T-helper 17 cell (primary cell): ENCODE data around the gene NSUN7. TPM values are rescaled to one million over a fixed set of nuclear protein-coding genes. Genes with fewer than 3 reads are reported as not detected.

Source experiments
- ATAC-seq: fragments of 150-1000 bp; cut with Tn5 transposase; 2 replicates; pipeline ENCODE4 v1.10.0; 2021; ENCODE audit warnings: mild to moderate bottlenecking, moderate library complexity
- DNase-seq, 3 donors: peaks; one replicate each; pipeline versions ENCODE4 v3.0.0 to v3.0.0-alpha.2; 2020 to 2021
- H3K9me3 ChIP-seq: one replicate; pipeline ENCODE4 v1.7.0; 2013; ENCODE audit warnings: low read length, mild to moderate bottlenecking; ENCODE audit not compliant: control insufficient read depth, poor library complexity, severe bottlenecking
- H3K27ac Mint-ChIP-seq: one replicate; pipeline ENCODE4 v1.8.0; 2022; ENCODE audit warnings: mild to moderate bottlenecking, moderate library complexity, mixed read lengths
- H3K27me3 Mint-ChIP-seq: one replicate; pipeline ENCODE4 v1.8.0; 2022; ENCODE audit warnings: mixed read lengths
- H3K36me3 Mint-ChIP-seq: one replicate; pipeline ENCODE4 v1.8.0; 2022; ENCODE audit warnings: low read depth, mixed read lengths
- H3K4me1 Mint-ChIP-seq: one replicate; pipeline ENCODE4 v1.8.0; 2022; ENCODE audit warnings: mild to moderate bottlenecking, mixed read lengths
- H3K4me3 Mint-ChIP-seq: one replicate; pipeline ENCODE4 v1.8.0; 2022; ENCODE audit warnings: mild to moderate bottlenecking, moderate library complexity, mixed read lengths
- total RNA-seq, 4 donors: library from RNA in 2 of 4; stranded (reverse) in 2 of 4; gene quantifications; one replicate each; pipeline ENCODE4 v1.2.3 and lab custom pipeline; 2022 to 2026

NSUN7 gene
- total RNA-seq, 2 donors from 2014 or later: 1.2 TPM; not detected in 1

DNA sequence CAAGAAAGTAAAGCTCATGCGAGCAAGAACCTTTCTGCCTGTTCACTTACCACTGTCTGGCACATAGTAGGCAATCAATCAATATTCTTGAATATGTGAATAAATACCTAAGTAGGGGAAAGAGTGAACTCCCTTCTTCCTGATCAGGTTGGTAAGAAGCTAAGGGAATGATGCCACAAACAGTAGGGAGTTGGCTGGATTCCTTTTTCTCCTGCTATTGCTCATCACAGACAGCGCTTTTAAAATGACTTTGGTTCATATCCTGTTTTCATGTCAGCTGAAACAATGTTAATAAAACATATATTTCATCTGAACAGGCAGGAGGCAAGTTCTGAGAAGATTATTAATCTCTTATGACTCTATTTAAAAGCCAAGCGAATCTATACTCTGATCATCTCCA is 99.2 kb downstream of the NSUN7 start:
- peaks cover 6% of the 10 kb centered on the region for H3K36me3 Mint-ChIP-seq
- no peak for DNase-seq
- no peak overlapping the region for H3K4me3 Mint-ChIP-seq
- peaks cover 40% of the 10 kb centered on the region for H3K27me3 Mint-ChIP-seq
- H3K27ac Mint-ChIP-seq: no peak overlapping the region
- ATAC-seq: no peak
- H3K4me1 Mint-ChIP-seq: no peaks in the 10 kb centered on the region
- no peaks in the 10 kb centered on the region for H3K9me3 ChIP-seq

DNA sequence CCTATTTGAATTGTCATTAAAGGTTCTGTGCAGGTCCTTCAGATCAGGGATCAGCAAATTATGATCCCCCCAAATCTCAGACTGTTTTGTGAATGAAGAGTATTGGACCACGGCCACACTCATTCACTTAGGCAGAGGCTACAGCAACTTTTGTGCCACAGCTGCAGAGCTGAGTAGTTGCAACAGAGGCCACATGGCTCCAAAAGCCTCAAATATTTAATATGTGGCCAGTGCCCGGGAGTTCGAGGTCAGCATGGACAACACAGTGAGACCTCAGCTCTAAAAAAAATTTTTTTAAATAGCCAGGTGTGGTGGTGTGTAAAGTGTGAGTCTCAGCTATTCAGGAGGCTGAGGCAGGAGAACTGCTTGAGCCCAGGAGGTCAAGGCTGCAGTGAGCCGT is 100.7 kb downstream of the NSUN7 start:
- Mint-ChIP-seq H3K36me3 (peaks cover 6% of the 10 kb centered on the region), H3K27me3 (peaks cover 56% of the 10 kb centered on the region), H3K4me1 (no peaks in the 10 kb centered on the region), H3K4me3 (no peak overlapping the region), H3K27ac (no peak overlapping the region)
- no peak for DNase-seq
- no peaks in the 10 kb centered on the region for H3K9me3 ChIP-seq
- no peak for ATAC-seq

DNA sequence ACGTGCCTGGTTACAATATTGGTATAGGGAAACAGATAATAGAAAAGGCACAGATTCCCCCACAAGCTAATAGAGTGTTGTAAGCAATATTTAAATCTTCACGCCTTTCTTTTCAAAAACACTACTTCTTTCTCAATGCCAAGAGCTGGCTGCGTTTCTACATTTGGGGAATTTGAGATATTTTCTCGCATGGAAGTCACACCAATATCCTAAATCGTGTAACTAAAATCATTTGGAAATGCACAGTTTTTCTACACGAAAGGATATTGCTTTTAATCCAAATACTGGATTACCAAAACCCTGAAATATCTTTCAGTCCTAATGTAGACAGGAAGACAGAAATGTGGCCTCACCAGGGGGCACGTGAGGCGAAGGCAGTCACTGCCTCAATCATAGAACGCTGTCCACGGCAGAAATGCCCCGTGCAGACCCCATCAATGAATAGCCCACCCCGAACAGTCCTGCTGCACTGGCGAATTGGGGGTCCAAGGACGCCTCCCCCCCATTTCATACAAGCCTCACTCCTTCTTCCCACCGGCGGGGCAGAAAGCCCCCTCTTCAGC is 106.6 kb downstream of the NSUN7 start:
- DNase-seq (no peak), ATAC-seq (no peak)
- peaks cover 22% of the 10 kb centered on the region for H3K4me1 Mint-ChIP-seq
- peaks cover 72% of the 10 kb centered on the region for H3K27me3 Mint-ChIP-seq
- peaks cover 9% of the 10 kb centered on the region for H3K36me3 Mint-ChIP-seq
- no peaks in the 10 kb centered on the region for H3K9me3 ChIP-seq
- no peak overlapping the region for H3K27ac Mint-ChIP-seq
- H3K4me3 Mint-ChIP-seq: peak overlapping the region; percentile 77

DNA sequence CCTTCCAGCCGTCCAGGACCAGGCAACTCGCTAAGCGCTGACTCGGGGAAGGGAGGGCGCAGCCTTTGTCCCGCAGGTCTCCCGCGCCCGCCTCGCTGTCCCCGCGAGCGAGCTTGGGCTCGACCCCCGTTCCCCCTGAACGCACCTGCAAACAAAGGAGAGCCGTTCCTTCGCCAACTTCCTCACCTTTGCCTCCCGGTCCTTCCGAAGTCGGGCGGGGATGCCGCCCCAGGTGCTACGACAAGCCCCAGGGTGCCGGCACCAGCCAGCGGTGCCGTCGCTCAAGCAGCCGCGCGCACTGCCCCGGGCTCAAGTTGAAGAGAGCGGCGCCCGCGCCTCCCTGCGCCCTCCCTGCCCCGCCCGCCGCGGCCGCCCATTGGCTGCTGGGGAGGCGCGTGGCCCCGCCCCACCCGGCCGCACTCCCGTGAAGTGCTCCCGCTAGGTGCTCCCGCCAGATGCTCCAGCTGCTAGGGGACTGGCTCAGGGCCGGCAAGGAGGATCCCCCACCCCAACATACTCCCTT is 107.1 kb downstream of the NSUN7 start:
- DNase-seq: peak in 1 of 3 donors; percentile 18
- Mint-ChIP-seq H3K27me3 (peaks cover 72% of the 10 kb centered on the region), H3K27ac (no peak overlapping the region), H3K36me3 (peaks cover 9% of the 10 kb centered on the region), H3K4me3 (peak overlapping the region; percentile 77), H3K4me1 (peaks cover 22% of the 10 kb centered on the region)
- H3K9me3 ChIP-seq: no peaks in the 10 kb centered on the region
- ATAC-seq: peak; percentile 88

DNA sequence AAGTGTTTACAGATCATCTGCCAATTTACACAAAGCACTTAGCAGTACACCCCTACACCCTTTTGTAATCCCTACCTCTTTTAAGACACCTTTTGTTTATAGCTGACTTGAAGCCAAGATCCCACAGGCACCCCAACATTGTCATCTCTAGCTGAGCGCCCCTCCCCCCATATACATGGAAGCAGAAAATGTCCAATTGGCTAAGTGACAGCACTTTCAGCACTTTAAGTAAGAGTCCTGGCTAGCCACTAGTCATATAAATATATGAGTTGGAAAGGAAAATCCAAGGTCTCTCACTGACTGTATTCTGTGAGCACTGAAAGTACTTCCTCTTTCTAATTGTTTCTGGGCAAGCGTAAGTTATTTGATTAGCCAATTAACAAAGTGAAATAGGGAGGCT is 108.2 kb downstream of the NSUN7 start:
- no peak for ATAC-seq
- Mint-ChIP-seq H3K36me3 (peaks cover 8% of the 10 kb centered on the region), H3K4me3 (no peak overlapping the region), H3K27me3 (peaks cover 73% of the 10 kb centered on the region), H3K4me1 (peaks cover 22% of the 10 kb centered on the region), H3K27ac (no peak overlapping the region)
- no peaks in the 10 kb centered on the region for H3K9me3 ChIP-seq
- no peak for DNase-seq

DNA sequence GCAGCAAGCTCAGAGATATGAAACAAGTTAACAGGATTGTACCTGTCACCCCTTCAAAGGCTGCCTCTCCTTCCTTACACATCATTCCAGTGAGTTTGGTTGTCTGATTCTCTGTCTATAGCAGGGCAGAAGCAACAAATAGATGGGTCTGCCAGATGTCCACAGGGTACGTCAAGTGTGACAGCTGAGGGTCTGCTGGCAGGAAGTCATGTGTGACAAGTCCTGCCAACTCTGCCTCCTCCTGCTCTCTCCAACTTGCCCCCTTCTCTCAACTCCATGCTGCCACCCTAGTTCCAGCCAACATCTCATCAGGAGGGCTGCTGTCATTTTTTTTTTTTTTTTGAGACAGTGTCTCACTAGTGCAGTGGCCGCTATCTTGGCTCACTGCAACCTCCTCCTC is 109.2 kb downstream of the NSUN7 start:
- Mint-ChIP-seq H3K4me3 (no peak overlapping the region), H3K27me3 (peaks cover 63% of the 10 kb centered on the region), H3K36me3 (peaks cover 4% of the 10 kb centered on the region), H3K4me1 (peaks cover 22% of the 10 kb centered on the region), H3K27ac (no peak overlapping the region)
- no peak for DNase-seq
- no peak for ATAC-seq
- no peaks in the 10 kb centered on the region for H3K9me3 ChIP-seq

Other genes with a start within 250 kb of the NSUN7 start
- gene RBM47, start 120.1 kb upstream of the NSUN7 start, total RNA-seq: 1 to 10 TPM in 1 of 2 donors, under 1 TPM in 1; 0.91 to 3.4 TPM